SK-N-SH (cell line): ENCODE measurements around the gene OMP. TPM values are rescaled to one million over a fixed set of nuclear protein-coding genes. Genes with fewer than 3 reads are reported as not detected.

Experiments
- CTCF ChIA-PET: fragments of 300-600, 350-600 bp; formaldehyde crosslinking; extraction: SDS; loops from one replicate; lab custom pipeline; 2021; lab: Yijun Ruan, JAX
- POLR2A ChIA-PET: fragments of 350-600 bp; sonication (Branson Sonifier 250); formaldehyde crosslinking; extraction: SDS; loops from one replicate; lab custom pipeline; 2020; ENCODE audit warnings: antibody characterized with exemption, inconsistent platforms; lab: Yijun Ruan, JAX
- DNase-seq: peaks from one replicate; pipeline ENCODE4 v3.0.0; 2012
- H2AFZ ChIP-seq: fragments of 200-600 bp; sonication (generic); 2 replicates; pipeline ENCODE4 v1.8.1; 2016; ENCODE audit warnings: antibody characterized with exemption, mild to moderate bottlenecking, low read depth
- H3F3A ChIP-seq: fragments of 200-600 bp; sonication (generic); replicated peaks from 2 replicates; pipeline ENCODE3; 2016; ENCODE audit warnings: antibody characterized with exemption, mild to moderate bottlenecking; ENCODE audit not compliant: insufficient read depth
- H3K27ac ChIP-seq, 2 experiments: fragments of 200-500 bp in 1 of 2; fragments of 200-600 bp in 1 of 2; sonication (Bioruptor generic) in 1 of 2; sonication (generic), shearing (Covaris generic) in 1 of 2; 2 replicates each; pipeline versions ENCODE4 v1.5.1 to v1.6.1; 2014 to 2016; ENCODE audit warnings: low read depth in 2 of 2, inconsistent platforms in 1 of 2, low read length in 1 of 2, mild to moderate bottlenecking in 1 of 2, mixed read lengths in 1 of 2
- H3K27me3 ChIP-seq: fragments of 200-600 bp; sonication (generic), shearing (Covaris generic); 2 replicates; pipeline ENCODE4 v1.6.1; 2016; ENCODE audit warnings: mixed run types; ENCODE audit not compliant: insufficient read depth
- H3K36me3 ChIP-seq, 2 experiments: fragments of 200-500 bp in 1 of 2; fragments of 200-600 bp in 1 of 2; sonication (Bioruptor generic) in 1 of 2; sonication (generic) in 1 of 2; replicated peaks in 1 of 2; 2 replicates each; pipeline versions ENCODE3 to v1.5.1; 2014 to 2016; ENCODE audit warnings: low read length in 1 of 2, mild to moderate bottlenecking in 1 of 2; ENCODE audit not compliant: insufficient read depth in 2 of 2, control insufficient read depth in 1 of 2
- H3K4me1 ChIP-seq, 2 experiments: fragments of 200-500 bp in 1 of 2; fragments of 200-600 bp in 1 of 2; sonication (Bioruptor generic) in 1 of 2; sonication (generic), shearing (Covaris generic) in 1 of 2; 2 replicates each; pipeline versions ENCODE4 v1.5.1 to v1.6.1; 2014 to 2016; ENCODE audit warnings: low read depth in 1 of 2, low read length in 1 of 2, mixed run types in 1 of 2; ENCODE audit not compliant: insufficient read depth in 2 of 2, control insufficient read depth in 1 of 2
- H3K4me2 ChIP-seq: fragments of 200-600 bp; sonication (generic), shearing (Covaris generic); 2 replicates; pipeline ENCODE4 v1.6.1; 2017; ENCODE audit warnings: mixed run types
- H3K4me3 ChIP-seq, 2 experiments: fragments of 200-500 bp in 1 of 2; fragments of 200-600 bp in 1 of 2; sonication (Bioruptor generic) in 1 of 2; sonication (generic), shearing (Covaris generic) in 1 of 2; 2 replicates each; pipeline versions ENCODE4 v1.5.1 to v1.8.1; 2014 to 2016; ENCODE audit warnings: low read depth in 2 of 2, inconsistent platforms in 1 of 2, low read length in 1 of 2, mild to moderate bottlenecking in 1 of 2, mixed read lengths in 1 of 2, moderate library complexity in 1 of 2
- H3K79me2 ChIP-seq: fragments of 200-600 bp; sonication (generic); 2 replicates; pipeline ENCODE4 v1.8.1; 2017; ENCODE audit warnings: mild to moderate bottlenecking; ENCODE audit not compliant: insufficient read depth
- H3K9ac ChIP-seq: fragments of 200-600 bp; sonication (generic); 2 replicates; pipeline ENCODE4 v1.6.1; 2017; ENCODE audit warnings: mixed run types
- H3K9me2 ChIP-seq: fragments of 200-600 bp; sonication (generic); 2 replicates; pipeline ENCODE4 v1.6.1; 2017; ENCODE audit warnings: mixed run types
- H3K9me3 ChIP-seq: fragments of 200-600 bp; sonication (generic); 2 replicates; pipeline ENCODE4 v1.6.1; 2017; ENCODE audit warnings: mixed run types, mild to moderate bottlenecking, moderate library complexity
- H4K20me1 ChIP-seq: fragments of 200-600 bp; sonication (generic); 2 replicates; pipeline ENCODE4 v1.6.1; 2017; ENCODE audit warnings: mild to moderate bottlenecking, mixed run types; ENCODE audit not compliant: insufficient read depth
- CHD2 ChIP-seq: fragments of 150-350 bp; IDR thresholded peaks from 2 replicates; pipeline ENCODE4 v1.6.1; 2018; ENCODE audit warnings: low read length; ENCODE audit not compliant: partially characterized antibody
- EZH2phosphoT487 ChIP-seq: fragments of 200-600 bp; sonication (generic); IDR thresholded peaks from 2 replicates; pipeline ENCODE4 v1.6.1; 2017; ENCODE audit warnings: low read depth, mixed run types, mild to moderate bottlenecking, antibody characterized with exemption, moderate library complexity, borderline replicate concordance
- FOSL2 ChIP-seq: IDR thresholded peaks from 2 replicates; pipeline ENCODE4 v1.4.0; 2012; ENCODE audit warnings: low read depth, mild to moderate bottlenecking, moderate library complexity, borderline replicate concordance
- FOXJ3 ChIP-seq: sonication (generic); formaldehyde crosslinking; IDR thresholded peaks from 2 replicates; pipeline ENCODE4 v1.5.1; 2020; ENCODE audit warnings: mild to moderate bottlenecking, missing genetic modification reagents
- GABPA ChIP-seq: IDR thresholded peaks from 2 replicates; pipeline ENCODE4 v1.4.0; 2012; ENCODE audit warnings: low read depth, mild to moderate bottlenecking
- JUND ChIP-seq: IDR thresholded peaks from 2 replicates; pipeline ENCODE4 v1.4.0; 2012
- MAX ChIP-seq: IDR thresholded peaks from 2 replicates; pipeline ENCODE4 v1.4.0; 2012; ENCODE audit warnings: low read depth
- NRF1 ChIP-seq: IDR thresholded peaks from 2 replicates; pipeline ENCODE4 v1.6.1; 2012; ENCODE audit warnings: low read depth, mild to moderate bottlenecking, low read length
- RCOR1 ChIP-seq: fragments of 150-350 bp; IDR thresholded peaks from 2 replicates; pipeline ENCODE4 v1.6.1; 2017; ENCODE audit warnings: antibody characterized with exemption, low read length
- REST ChIP-seq: IDR thresholded peaks from 2 replicates; pipeline ENCODE4 v1.6.1; 2012; ENCODE audit warnings: mild to moderate bottlenecking, low read depth, low read length, moderate library complexity
- RFX5 ChIP-seq: IDR thresholded peaks from 2 replicates; pipeline ENCODE4 v1.6.1; 2012; ENCODE audit warnings: mild to moderate bottlenecking, improper control_type of control experiment, low read length
- SIN3A ChIP-seq: IDR thresholded peaks from 2 replicates; pipeline ENCODE4 v1.6.1; 2012; ENCODE audit warnings: low read depth, mild to moderate bottlenecking, low read length, moderate library complexity, borderline replicate concordance
- SMC3 ChIP-seq: IDR thresholded peaks from 2 replicates; pipeline ENCODE4 v1.6.1; 2012; ENCODE audit warnings: low read depth, low read length, improper control_type of control experiment
- TCF12 ChIP-seq: IDR thresholded peaks from 2 replicates; pipeline ENCODE4 v1.4.0; 2012
- USF2 ChIP-seq: fragments of 150-350 bp; IDR thresholded peaks from 2 replicates; pipeline ENCODE4 v1.6.1; 2017; ENCODE audit warnings: antibody characterized with exemption, low read length, low read depth, borderline replicate concordance
- WGBS: methylation state at CpG from one replicate; pipeline ENCODE4 v1.1.6; 2017; ENCODE audit warnings: low lambda C conversion rate; 5-methylcytosine and 5-hydroxymethylcytosine counted together
- polyA plus RNA-seq, 3 experiments: library from polyadenylated mRNA; depleted of rRNA; stranded (reverse); fragments of >200 nt; gene quantifications; 2 replicates each; pipeline ENCODE4 v1.2.3, GENCODE V29; 2012
- TF ChIP-seq, protein P1 (sequence below): IDR thresholded peaks from 2 replicates; pipeline ENCODE4 v1.4.0; 2012; ENCODE audit warnings: low read depth, borderline replicate concordance
- TF ChIP-seq, protein P2 (sequence below): fragments of 150-350 bp; IDR thresholded peaks from 2 replicates; pipeline ENCODE4 v1.6.1; 2016; ENCODE audit warnings: mild to moderate bottlenecking, low read depth, low read length
- TF ChIP-seq, protein P3 (sequence below): IDR thresholded peaks from 2 replicates; pipeline ENCODE4; 2012

OMP gene
- polyA plus RNA-seq, 1 of the 3 experiments (the other 2 are of a cell fraction), result 0.20 TPM

- Histone ChIP-seq H3K9me3 (no peaks in the 10 kb centered on the region), H3K36me3 (peaks cover 0 to 4% of the 10 kb centered on the region in 2 experiments), H3F3A (peaks cover 16% of the 10 kb centered on the region), H2AFZ (no peak overlapping the region)
- CTCF ChIA-PET, result interaction anchor here (0.7 to 8.8 kb wide), 10 partner anchors 8 to 187 kb away, joined by 3 to 78 read pairs (median 9); partner anchors contain the start of gene MYO7A
- TF ChIP-seq SIN3A (no peak), FOSL2 (no peak), REST (no peak), FOXJ3 (CRISPR knock-in tag) (no peak)
- TF ChIP-seq, protein P1, sequence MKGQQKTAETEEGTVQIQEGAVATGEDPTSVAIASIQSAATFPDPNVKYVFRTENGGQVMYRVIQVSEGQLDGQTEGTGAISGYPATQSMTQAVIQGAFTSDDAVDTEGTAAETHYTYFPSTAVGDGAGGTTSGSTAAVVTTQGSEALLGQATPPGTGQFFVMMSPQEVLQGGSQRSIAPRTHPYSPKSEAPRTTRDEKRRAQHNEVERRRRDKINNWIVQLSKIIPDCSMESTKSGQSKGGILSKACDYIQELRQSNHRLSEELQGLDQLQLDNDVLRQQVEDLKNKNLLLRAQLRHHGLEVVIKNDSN, result no peak
- TF ChIP-seq, all 33 proteins: peak for 0
- Histone ChIP-seq H3K27ac (peak overlapping the region in 1 of 2 experiments; percentile 82; a peak in 1 of 4 replicates), H3K4me1 (peaks cover 32 to 44% of the 10 kb centered on the region in 2 experiments; a peak in 3 of 4 replicates), H3K27me3 (no peaks in the 10 kb centered on the region), H3K9ac (no peak overlapping the region), H3K9me2 (no peaks in the 10 kb centered on the region), H4K20me1 (no peaks in the 10 kb centered on the region), H3K4me2 (0 out of 2 replicates have a peak overlapping the region, but pooled peaks have one; percentile 68), H3K79me2 (peaks cover 10% of the 10 kb centered on the region; the same call in 1 of the 2 replicates), H3K4me3 (no peak overlapping the region)
- no peak for DNase-seq
- 80% methylated on average over 1 of the region's 13 CpGs for WGBS
- POLR2A ChIA-PET, result interaction anchor here (1.0 kb wide), 1 partner anchor 33 kb away, joined by 3 read pairs; no protein-coding TSS in a partner anchor
Measured at GRCh38 chr11:77106759-77107158, 4.1 kb downstream of the OMP start.

DNA sequence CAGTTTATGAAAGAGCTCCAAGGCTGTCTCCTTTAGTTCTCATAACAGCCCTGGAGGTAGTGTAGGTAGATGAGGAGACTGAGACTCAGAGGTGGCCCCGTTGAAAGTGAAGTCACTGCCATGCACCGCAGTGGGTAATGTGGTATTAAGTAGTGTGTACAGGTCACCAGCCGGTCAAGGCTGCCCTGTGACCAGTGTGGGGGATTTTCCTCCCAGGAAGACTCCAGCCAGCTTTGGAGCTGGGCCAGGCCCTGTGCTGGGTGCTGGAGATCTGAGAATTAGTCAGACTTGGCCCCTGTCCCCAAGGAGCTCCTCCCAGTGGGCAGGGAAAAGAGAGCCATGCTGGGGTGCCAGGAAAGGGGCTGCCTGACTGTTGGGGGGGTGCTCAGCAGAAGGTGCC lies 5.3 kb downstream of the OMP start:
- peaks cover 10% of the 10 kb centered on the region; the same call in 1 of the 2 replicates for H3K79me2 ChIP-seq
- 0% methylated on average over 3 of the region's 3 CpGs for WGBS
- H3K9ac ChIP-seq, result peak overlapping the region; percentile 7; the same call in 1 of the 2 replicates
- no peaks in the 10 kb centered on the region for H3K9me3 ChIP-seq
- ChIA-PET CTCF (interaction anchor here (0.7 to 8.8 kb wide), 9 partner anchors 11 to 86 kb away, joined by 3 to 78 read pairs (median 6); partner anchors contain the start of gene MYO7A), POLR2A (no interaction called here)
- no peak overlapping the region for H2AFZ ChIP-seq
- no peaks in the 10 kb centered on the region for H3K27me3 ChIP-seq
- peaks cover 0 to 4% of the 10 kb centered on the region in 2 experiments for H3K36me3 ChIP-seq
- no peaks in the 10 kb centered on the region for H3K9me2 ChIP-seq
- H3K4me3 ChIP-seq, result no peak overlapping the region
- H3K27ac ChIP-seq, result peak overlapping the region in 1 of 2 experiments; percentile 82; a peak in 3 of 4 replicates
- no peak for DNase-seq
- H3K4me2 ChIP-seq, result peak overlapping the region; percentile 68
- peaks cover 32 to 44% of the 10 kb centered on the region in 2 experiments; a peak in 3 of 4 replicates for H3K4me1 ChIP-seq
- peaks cover 16% of the 10 kb centered on the region for H3F3A ChIP-seq
- no peaks in the 10 kb centered on the region for H4K20me1 ChIP-seq
- TF ChIP-seq MAX (peak; percentile 74; the same call in 1 of the 2 replicates), CHD2 (no peak), GABPA (no peak), EZH2phosphoT487 (no peak), FOSL2 (peak; percentile 48; the same call in 1 of the 2 replicates), USF2 (no peak), RCOR1 (no peak), JUND (no peak; the same call in 1 of the 2 replicates), RFX5 (no peak), NRF1 (no peak), TCF12 (peak; percentile 71), SMC3 (no peak), SIN3A (no peak)
- TF ChIP-seq, protein P2, sequence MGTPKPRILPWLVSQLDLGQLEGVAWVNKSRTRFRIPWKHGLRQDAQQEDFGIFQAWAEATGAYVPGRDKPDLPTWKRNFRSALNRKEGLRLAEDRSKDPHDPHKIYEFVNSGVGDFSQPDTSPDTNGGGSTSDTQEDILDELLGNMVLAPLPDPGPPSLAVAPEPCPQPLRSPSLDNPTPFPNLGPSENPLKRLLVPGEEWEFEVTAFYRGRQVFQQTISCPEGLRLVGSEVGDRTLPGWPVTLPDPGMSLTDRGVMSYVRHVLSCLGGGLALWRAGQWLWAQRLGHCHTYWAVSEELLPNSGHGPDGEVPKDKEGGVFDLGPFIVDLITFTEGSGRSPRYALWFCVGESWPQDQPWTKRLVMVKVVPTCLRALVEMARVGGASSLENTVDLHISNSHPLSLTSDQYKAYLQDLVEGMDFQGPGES, result no peak
- TF ChIP-seq, protein P3, sequence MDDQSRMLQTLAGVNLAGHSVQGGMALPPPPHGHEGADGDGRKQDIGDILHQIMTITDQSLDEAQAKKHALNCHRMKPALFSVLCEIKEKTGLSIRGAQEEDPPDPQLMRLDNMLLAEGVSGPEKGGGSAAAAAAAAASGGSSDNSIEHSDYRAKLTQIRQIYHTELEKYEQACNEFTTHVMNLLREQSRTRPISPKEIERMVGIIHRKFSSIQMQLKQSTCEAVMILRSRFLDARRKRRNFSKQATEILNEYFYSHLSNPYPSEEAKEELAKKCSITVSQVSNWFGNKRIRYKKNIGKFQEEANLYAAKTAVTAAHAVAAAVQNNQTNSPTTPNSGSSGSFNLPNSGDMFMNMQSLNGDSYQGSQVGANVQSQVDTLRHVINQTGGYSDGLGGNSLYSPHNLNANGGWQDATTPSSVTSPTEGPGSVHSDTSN, result peak; percentile 19; the same call in 1 of the 2 replicates
